Peyer's patch (tissue), 4 donors: ENCODE data around the gene DISP3.

ENCODE experiments used
- CTCF ChIP-seq, 6 experiments: fragments of 450-650 bp in 4 of 6; fragments of 200-600 bp in 2 of 6; sonication (generic) in 1 of 6; IDR thresholded peaks; one replicate each; pipeline ENCODE4 v1.5.1; 2017 to 2019; ENCODE audit warnings: antibody characterized with exemption in 6 of 6, mild to moderate bottlenecking in 3 of 6, moderate library complexity in 1 of 6
- POLR2A ChIP-seq, 2 donors: fragments of 450-650 bp; IDR thresholded peaks; one replicate each; pipeline ENCODE4 v1.5.1; 2017; ENCODE audit warnings: antibody characterized with exemption in 2 of 2, mild to moderate bottlenecking in 2 of 2, moderate library complexity in 2 of 2

- TF ChIP-seq POLR2A (IDR thresholded peaks at IDR 0.05): no peak
- TF ChIP-seq CTCF (IDR thresholded peaks at IDR 0.05): no peak
Observed at GRCh38 chr1:11438996-11439395, 40.0 kb upstream of the DISP3 start.
